SK-N-SH (cell line): Measurements from ENCODE around the gene AKT1S1. TPM values are rescaled to one million over a fixed set of nuclear protein-coding genes. Genes with fewer than 3 reads are reported as not detected.

Experiments
- CTCF ChIA-PET: fragments of 300-600, 350-600 bp; formaldehyde crosslinking; extraction: SDS; loops from one replicate; lab custom pipeline; 2021; lab: Yijun Ruan, JAX
- POLR2A ChIA-PET: fragments of 350-600 bp; sonication (Branson Sonifier 250); formaldehyde crosslinking; extraction: SDS; loops from one replicate; lab custom pipeline; 2020; ENCODE audit warnings: antibody characterized with exemption, inconsistent platforms; lab: Yijun Ruan, JAX
- DNase-seq: peaks from one replicate; pipeline ENCODE4 v3.0.0; 2012
- H2AFZ ChIP-seq: fragments of 200-600 bp; sonication (generic); 2 replicates; pipeline ENCODE4 v1.8.1; 2016; ENCODE audit warnings: antibody characterized with exemption, mild to moderate bottlenecking, low read depth
- H3F3A ChIP-seq: fragments of 200-600 bp; sonication (generic); replicated peaks from 2 replicates; pipeline ENCODE3; 2016; ENCODE audit warnings: antibody characterized with exemption, mild to moderate bottlenecking; ENCODE audit not compliant: insufficient read depth
- H3K27ac ChIP-seq, 2 experiments: fragments of 200-500 bp in 1 of 2; fragments of 200-600 bp in 1 of 2; sonication (Bioruptor generic) in 1 of 2; sonication (generic), shearing (Covaris generic) in 1 of 2; 2 replicates each; pipeline versions ENCODE4 v1.5.1 to v1.6.1; 2014 to 2016; ENCODE audit warnings: low read depth in 2 of 2, inconsistent platforms in 1 of 2, low read length in 1 of 2, mild to moderate bottlenecking in 1 of 2, mixed read lengths in 1 of 2
- H3K27me3 ChIP-seq: fragments of 200-600 bp; sonication (generic), shearing (Covaris generic); 2 replicates; pipeline ENCODE4 v1.6.1; 2016; ENCODE audit warnings: mixed run types; ENCODE audit not compliant: insufficient read depth
- H3K36me3 ChIP-seq, 2 experiments: fragments of 200-500 bp in 1 of 2; fragments of 200-600 bp in 1 of 2; sonication (Bioruptor generic) in 1 of 2; sonication (generic) in 1 of 2; replicated peaks in 1 of 2; 2 replicates each; pipeline versions ENCODE3 to v1.5.1; 2014 to 2016; ENCODE audit warnings: low read length in 1 of 2, mild to moderate bottlenecking in 1 of 2; ENCODE audit not compliant: insufficient read depth in 2 of 2, control insufficient read depth in 1 of 2
- H3K4me1 ChIP-seq, 2 experiments: fragments of 200-500 bp in 1 of 2; fragments of 200-600 bp in 1 of 2; sonication (Bioruptor generic) in 1 of 2; sonication (generic), shearing (Covaris generic) in 1 of 2; 2 replicates each; pipeline versions ENCODE4 v1.5.1 to v1.6.1; 2014 to 2016; ENCODE audit warnings: low read depth in 1 of 2, low read length in 1 of 2, mixed run types in 1 of 2; ENCODE audit not compliant: insufficient read depth in 2 of 2, control insufficient read depth in 1 of 2
- H3K4me2 ChIP-seq: fragments of 200-600 bp; sonication (generic), shearing (Covaris generic); 2 replicates; pipeline ENCODE4 v1.6.1; 2017; ENCODE audit warnings: mixed run types
- H3K4me3 ChIP-seq, 2 experiments: fragments of 200-500 bp in 1 of 2; fragments of 200-600 bp in 1 of 2; sonication (Bioruptor generic) in 1 of 2; sonication (generic), shearing (Covaris generic) in 1 of 2; 2 replicates each; pipeline versions ENCODE4 v1.5.1 to v1.8.1; 2014 to 2016; ENCODE audit warnings: low read depth in 2 of 2, inconsistent platforms in 1 of 2, low read length in 1 of 2, mild to moderate bottlenecking in 1 of 2, mixed read lengths in 1 of 2, moderate library complexity in 1 of 2
- H3K79me2 ChIP-seq: fragments of 200-600 bp; sonication (generic); 2 replicates; pipeline ENCODE4 v1.8.1; 2017; ENCODE audit warnings: mild to moderate bottlenecking; ENCODE audit not compliant: insufficient read depth
- H3K9ac ChIP-seq: fragments of 200-600 bp; sonication (generic); 2 replicates; pipeline ENCODE4 v1.6.1; 2017; ENCODE audit warnings: mixed run types
- H3K9me2 ChIP-seq: fragments of 200-600 bp; sonication (generic); 2 replicates; pipeline ENCODE4 v1.6.1; 2017; ENCODE audit warnings: mixed run types
- H3K9me3 ChIP-seq: fragments of 200-600 bp; sonication (generic); 2 replicates; pipeline ENCODE4 v1.6.1; 2017; ENCODE audit warnings: mixed run types, mild to moderate bottlenecking, moderate library complexity
- H4K20me1 ChIP-seq: fragments of 200-600 bp; sonication (generic); 2 replicates; pipeline ENCODE4 v1.6.1; 2017; ENCODE audit warnings: mild to moderate bottlenecking, mixed run types; ENCODE audit not compliant: insufficient read depth
- CHD2 ChIP-seq: fragments of 150-350 bp; IDR thresholded peaks from 2 replicates; pipeline ENCODE4 v1.6.1; 2018; ENCODE audit warnings: low read length; ENCODE audit not compliant: partially characterized antibody
- EZH2phosphoT487 ChIP-seq: fragments of 200-600 bp; sonication (generic); IDR thresholded peaks from 2 replicates; pipeline ENCODE4 v1.6.1; 2017; ENCODE audit warnings: low read depth, mixed run types, mild to moderate bottlenecking, antibody characterized with exemption, moderate library complexity, borderline replicate concordance
- GABPA ChIP-seq: IDR thresholded peaks from 2 replicates; pipeline ENCODE4 v1.4.0; 2012; ENCODE audit warnings: low read depth, mild to moderate bottlenecking
- IRF3 ChIP-seq: fragments of 150-350 bp; IDR thresholded peaks from 2 replicates; pipeline ENCODE4 v1.6.1; 2016; ENCODE audit warnings: mild to moderate bottlenecking, low read depth, low read length
- MEF2A ChIP-seq: IDR thresholded peaks from 2 replicates; pipeline ENCODE4 v1.4.0; 2012; ENCODE audit warnings: low read depth, borderline replicate concordance
- MXI1 ChIP-seq: IDR thresholded peaks from 2 replicates; pipeline ENCODE4 v1.6.1; 2012; ENCODE audit warnings: mild to moderate bottlenecking, low read depth, low read length, improper control_type of control experiment
- POLR2AphosphoS5 ChIP-seq: IDR thresholded peaks from 2 replicates; pipeline ENCODE4 v1.6.1; 2012; ENCODE audit warnings: low read depth, low read length
- REST ChIP-seq: IDR thresholded peaks from 2 replicates; pipeline ENCODE4 v1.6.1; 2012; ENCODE audit warnings: mild to moderate bottlenecking, low read depth, low read length, moderate library complexity
- SIN3A ChIP-seq: IDR thresholded peaks from 2 replicates; pipeline ENCODE4 v1.6.1; 2012; ENCODE audit warnings: low read depth, mild to moderate bottlenecking, low read length, moderate library complexity, borderline replicate concordance
- USF1 ChIP-seq: IDR thresholded peaks from 2 replicates; pipeline ENCODE4 v1.4.0; 2012; ENCODE audit warnings: low read depth, borderline replicate concordance
- WGBS: methylation state at CpG from one replicate; pipeline ENCODE4 v1.1.6; 2017; ENCODE audit warnings: low lambda C conversion rate; 5-methylcytosine and 5-hydroxymethylcytosine counted together
- polyA plus RNA-seq, 3 experiments: library from polyadenylated mRNA; depleted of rRNA; stranded (reverse); fragments of >200 nt; gene quantifications; 2 replicates each; pipeline ENCODE4 v1.2.3, GENCODE V29; 2012

Gene AKT1S1
- polyA plus RNA-seq, 1 of the 3 experiments (the other 2 are of a cell fraction) = 63.7 TPM

DNA sequence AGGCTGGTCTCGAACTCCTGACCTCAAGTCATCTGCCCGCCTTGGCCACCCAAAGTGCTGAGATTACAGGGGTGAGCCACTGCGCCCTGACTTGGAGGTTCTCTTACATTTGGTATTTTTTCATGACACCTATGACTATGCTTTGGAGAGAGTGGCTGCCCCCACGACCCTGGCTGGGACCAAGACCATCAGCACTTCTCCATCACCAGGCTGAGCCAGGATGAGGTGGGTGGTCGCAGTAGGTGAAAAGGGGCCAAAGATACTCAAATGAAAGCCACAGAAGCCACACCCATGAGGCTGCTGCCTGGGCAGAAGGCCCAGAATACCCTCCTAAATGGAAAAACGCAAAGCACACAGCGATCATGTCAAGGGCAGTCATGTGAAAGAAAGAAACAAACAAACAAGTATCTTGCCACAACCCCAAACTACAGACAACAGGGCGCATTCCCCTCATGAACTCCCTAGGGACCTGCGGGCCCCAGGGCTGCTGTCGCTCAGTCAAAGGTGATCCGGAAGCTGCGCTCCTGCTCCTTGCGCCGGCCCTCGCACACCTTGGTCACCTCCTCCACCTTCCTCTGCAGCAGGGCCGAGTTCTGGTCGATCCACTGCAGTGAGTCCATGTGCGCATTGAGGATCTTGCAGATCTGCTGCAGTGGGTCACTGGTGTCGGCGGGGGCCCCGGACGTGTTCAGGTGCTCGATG is 30.7 kb upstream of the AKT1S1 start:
- H4K20me1 ChIP-seq = no peaks in the 10 kb centered on the region
- peaks cover 4% of the 10 kb centered on the region for H3F3A ChIP-seq
- H3K36me3 ChIP-seq = peaks cover 4 to 18% of the 10 kb centered on the region in 2 experiments
- WGBS = 93% methylated on average over 21 of the region's 23 CpGs
- H3K79me2 ChIP-seq = peaks cover 6% of the 10 kb centered on the region; the same call in 1 of the 2 replicates
- H3K4me3 ChIP-seq = no peak overlapping the region
- no peak for DNase-seq
- ChIA-PET POLR2A (interaction anchor here (1.0 kb wide), 1 partner anchor 22 kb away, joined by 3 read pairs; the partner anchor contains the start of genes ATF5 and NUP62), CTCF (interaction anchor here (1.0 kb wide), 1 partner anchor 17 kb away, joined by 3 read pairs; no protein-coding TSS in a partner anchor)
- no peak overlapping the region for H3K4me2 ChIP-seq
- no peak overlapping the region for H2AFZ ChIP-seq
- no peaks in the 10 kb centered on the region for H3K9me3 ChIP-seq
- no peak overlapping the region for H3K27ac ChIP-seq
- no peaks in the 10 kb centered on the region for H3K4me1 ChIP-seq
- H3K9ac ChIP-seq = no peak overlapping the region
- TF ChIP-seq IRF3 = no peak
- TF ChIP-seq SIN3A = no peak
- TF ChIP-seq GABPA = no peak
- no peak for TF ChIP-seq REST
- TF ChIP-seq POLR2AphosphoS5 = no peak
- no peak for TF ChIP-seq MXI1
- no peak for TF ChIP-seq CHD2
- no peak for TF ChIP-seq USF1
- TF ChIP-seq EZH2phosphoT487 = no peak
- no peak for TF ChIP-seq MEF2A
- TF ChIP-seq, all 33 proteins: peak for 0
- Histone ChIP-seq H3K9me2 (no peaks in the 10 kb centered on the region), H3K27me3 (no peaks in the 10 kb centered on the region)
